NB4 (cell line): Measurements from ENCODE around the gene CELSR1.

Experiments
- DNase-seq: peaks from one replicate; pipeline ENCODE4 v3.0.0; 2010; ENCODE audit warnings: low read depth
- H3K4me3 ChIP-seq: one replicate; pipeline ENCODE4 v1.5.1; 2011; ENCODE audit warnings: mild to moderate bottlenecking, low read depth, low read length, moderate library complexity
- MYC ChIP-seq: IDR thresholded peaks from 2 replicates; pipeline ENCODE4 v1.6.1; 2011; ENCODE audit warnings: low read depth, low read length
- POLR2A ChIP-seq: IDR thresholded peaks from 2 replicates; pipeline ENCODE4 v1.6.1; 2011; ENCODE audit warnings: mild to moderate bottlenecking; ENCODE audit not compliant: insufficient read length; ENCODE audit errors: extremely low read depth
- TF ChIP-seq, protein P1 (sequence below): IDR thresholded peaks from one replicate; pipeline ENCODE4 v1.5.1; 2012; ENCODE audit warnings: low read depth, low read length
- TF ChIP-seq, protein P2 (sequence below): IDR thresholded peaks from 2 replicates; pipeline ENCODE4 v1.6.1; 2011; ENCODE audit warnings: low read depth, low read length

Gene CELSR1

DNA sequence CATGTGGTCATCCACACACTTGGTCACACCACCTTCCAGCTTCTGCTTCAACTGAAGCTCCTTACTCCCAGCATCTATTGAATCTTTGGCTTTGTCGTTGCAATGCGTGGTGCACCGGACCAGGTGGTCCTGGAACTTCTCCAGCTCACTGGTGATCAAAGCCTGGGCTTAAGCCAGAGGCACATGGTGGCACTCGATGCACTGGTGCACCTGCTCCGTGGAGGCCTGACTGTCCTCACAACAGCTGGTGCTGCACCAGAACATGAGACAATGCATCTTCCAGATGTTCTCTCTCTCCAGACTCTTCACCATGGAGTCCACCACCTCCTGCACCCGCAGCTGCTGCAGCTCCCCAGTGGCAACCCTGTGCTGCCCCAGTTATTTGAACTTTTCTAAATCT, 56.0 kb downstream of the CELSR1 start:
- DNase-seq: no peak
- TF ChIP-seq, protein P1, sequence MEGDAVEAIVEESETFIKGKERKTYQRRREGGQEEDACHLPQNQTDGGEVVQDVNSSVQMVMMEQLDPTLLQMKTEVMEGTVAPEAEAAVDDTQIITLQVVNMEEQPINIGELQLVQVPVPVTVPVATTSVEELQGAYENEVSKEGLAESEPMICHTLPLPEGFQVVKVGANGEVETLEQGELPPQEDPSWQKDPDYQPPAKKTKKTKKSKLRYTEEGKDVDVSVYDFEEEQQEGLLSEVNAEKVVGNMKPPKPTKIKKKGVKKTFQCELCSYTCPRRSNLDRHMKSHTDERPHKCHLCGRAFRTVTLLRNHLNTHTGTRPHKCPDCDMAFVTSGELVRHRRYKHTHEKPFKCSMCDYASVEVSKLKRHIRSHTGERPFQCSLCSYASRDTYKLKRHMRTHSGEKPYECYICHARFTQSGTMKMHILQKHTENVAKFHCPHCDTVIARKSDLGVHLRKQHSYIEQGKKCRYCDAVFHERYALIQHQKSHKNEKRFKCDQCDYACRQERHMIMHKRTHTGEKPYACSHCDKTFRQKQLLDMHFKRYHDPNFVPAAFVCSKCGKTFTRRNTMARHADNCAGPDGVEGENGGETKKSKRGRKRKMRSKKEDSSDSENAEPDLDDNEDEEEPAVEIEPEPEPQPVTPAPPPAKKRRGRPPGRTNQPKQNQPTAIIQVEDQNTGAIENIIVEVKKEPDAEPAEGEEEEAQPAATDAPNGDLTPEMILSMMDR: no peak
- TF ChIP-seq MYC (no peak), POLR2A (no peak)
- TF ChIP-seq, protein P2, sequence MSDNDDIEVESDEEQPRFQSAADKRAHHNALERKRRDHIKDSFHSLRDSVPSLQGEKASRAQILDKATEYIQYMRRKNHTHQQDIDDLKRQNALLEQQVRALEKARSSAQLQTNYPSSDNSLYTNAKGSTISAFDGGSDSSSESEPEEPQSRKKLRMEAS: no peak

DNA sequence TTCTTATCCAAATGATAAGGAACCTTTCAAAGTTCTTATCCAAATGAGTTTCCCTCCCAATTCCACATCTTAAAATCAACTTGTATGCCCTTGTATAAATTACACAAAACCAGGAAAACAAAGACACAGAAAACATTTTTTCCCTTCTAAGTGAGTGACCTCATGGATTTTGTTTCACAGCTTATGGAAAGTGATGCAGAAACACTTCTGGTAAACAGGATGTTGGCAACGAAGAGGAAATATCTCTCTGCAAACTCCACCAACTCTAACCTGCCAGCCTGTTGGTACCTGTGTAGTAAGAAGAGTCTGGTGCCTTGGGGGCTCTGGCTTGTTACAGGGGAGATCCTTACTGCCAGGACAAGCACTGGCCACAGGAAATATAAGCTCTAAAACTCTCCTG, 57.0 kb downstream of the CELSR1 start:
- DNase-seq: no peak
- no peak overlapping the region for H3K4me3 ChIP-seq
- no peak for TF ChIP-seq POLR2A
- TF ChIP-seq, protein P2: no peak
- TF ChIP-seq, protein P1: no peak
- no peak for TF ChIP-seq MYC

More for the DNA sequence above, 56.0 kb downstream of the CELSR1 start:
- H3K4me3 ChIP-seq: no peak overlapping the region

DNA sequence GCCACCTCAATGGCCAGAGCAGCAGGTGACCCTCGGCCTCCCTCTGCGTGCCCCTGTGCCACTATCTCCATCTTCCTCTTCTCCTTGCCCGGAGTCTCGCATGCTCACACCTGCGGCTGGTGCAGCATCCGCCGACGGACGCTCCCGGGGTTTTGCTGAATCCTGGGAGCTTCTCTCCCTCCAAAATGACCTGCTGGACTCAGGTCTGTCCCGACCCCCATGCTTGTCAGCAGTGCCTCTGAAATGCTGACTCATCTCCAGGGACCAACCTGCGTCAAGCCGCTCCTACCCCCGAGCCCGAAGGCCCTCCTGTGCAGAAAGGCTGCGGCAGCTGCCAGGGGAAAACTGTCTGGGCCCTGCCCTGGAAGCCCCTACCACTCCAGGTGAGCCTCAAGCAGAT, 58.4 kb downstream of the CELSR1 start:
- no peak overlapping the region for H3K4me3 ChIP-seq
- TF ChIP-seq MYC (no peak), POLR2A (no peak)
- TF ChIP-seq, protein P1: no peak
- TF ChIP-seq, protein P2: no peak
- no peak for DNase-seq

DNA sequence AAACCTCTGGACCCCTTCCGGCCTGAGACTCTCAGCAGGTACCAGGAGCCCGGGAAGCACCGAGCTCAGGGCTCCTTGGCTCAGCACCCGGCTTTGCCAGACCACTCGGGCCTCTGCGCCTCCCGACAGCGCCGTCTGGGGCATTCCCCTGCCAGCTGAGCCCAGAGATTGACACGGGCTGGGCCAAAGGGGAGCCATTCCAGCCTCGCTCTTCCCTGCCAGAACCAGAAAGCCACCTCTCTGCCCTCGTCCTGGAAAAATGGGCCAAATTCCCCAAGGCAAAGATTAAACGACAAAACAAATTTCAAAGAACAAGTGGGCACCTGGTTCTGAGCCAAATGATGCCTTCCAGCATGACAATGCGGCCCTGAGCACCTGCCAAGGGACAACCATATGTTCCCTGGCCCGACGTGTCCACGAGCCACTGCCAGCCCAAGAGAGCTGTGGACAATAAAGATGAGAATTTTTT, 59.3 kb downstream of the CELSR1 start:
- no peak for DNase-seq
- TF ChIP-seq, protein P2: no peak
- TF ChIP-seq, protein P1: no peak
- TF ChIP-seq POLR2A (no peak), MYC (no peak)
- no peak overlapping the region for H3K4me3 ChIP-seq

DNA sequence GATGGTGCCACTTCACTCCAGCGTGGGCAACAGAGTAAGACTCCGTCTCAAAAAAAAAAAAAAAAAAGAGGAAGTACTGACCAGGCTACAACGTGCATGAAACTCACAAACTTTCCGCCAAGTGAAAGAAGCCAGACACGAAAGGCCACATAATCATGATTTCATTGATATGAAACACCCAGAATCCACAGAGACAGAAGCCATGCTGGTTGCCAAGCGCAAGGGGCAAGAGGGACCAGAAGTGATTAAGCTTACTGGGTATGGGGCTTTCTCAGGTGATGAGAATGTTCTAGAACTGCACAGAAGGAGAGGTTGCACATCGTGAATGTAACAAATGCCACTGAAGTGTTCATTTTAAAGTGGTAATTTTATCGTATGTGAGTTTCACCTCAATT, 60.9 kb downstream of the CELSR1 start:
- no peak overlapping the region for H3K4me3 ChIP-seq
- TF ChIP-seq, protein P1: no peak
- TF ChIP-seq MYC (no peak), POLR2A (no peak)
- TF ChIP-seq, protein P2: no peak
- peak; percentile 58 for DNase-seq

DNA sequence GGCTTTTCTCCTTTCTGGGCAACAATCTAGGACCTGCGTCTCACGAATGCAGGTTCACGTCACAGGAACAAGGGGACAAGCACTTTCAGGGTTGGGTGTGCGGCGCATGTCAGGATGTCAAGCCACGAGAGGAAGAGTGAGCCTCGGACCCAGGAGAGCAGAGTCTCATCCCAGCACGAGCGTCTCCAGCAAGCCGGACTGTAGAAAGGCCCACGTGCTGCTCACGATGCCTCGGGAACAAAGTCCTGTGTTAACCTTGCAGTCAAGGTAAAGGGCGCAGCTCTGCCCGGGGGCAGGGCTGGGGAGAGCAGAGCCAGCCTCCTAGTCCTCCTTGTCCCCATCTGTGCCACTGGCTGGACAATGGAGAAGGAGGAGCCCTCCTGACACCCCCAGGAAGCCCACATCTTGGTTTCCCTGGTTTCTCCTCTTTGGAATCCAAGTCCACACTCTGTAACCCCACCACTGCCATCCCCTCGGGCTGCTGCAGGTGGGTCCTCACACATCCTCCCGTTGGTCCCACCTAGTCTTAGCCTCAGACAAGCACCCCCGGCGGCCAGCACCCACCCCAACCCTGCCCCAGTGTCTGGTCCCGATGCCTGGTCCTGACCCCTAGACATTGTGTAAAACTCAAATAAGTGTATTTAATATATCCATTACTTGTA, 63.4 kb downstream of the CELSR1 start:
- H3K4me3 ChIP-seq: no peak overlapping the region
- TF ChIP-seq, protein P1: no peak
- TF ChIP-seq, protein P2: no peak
- no peak for TF ChIP-seq POLR2A

More for the DNA sequence above, 63.4 kb downstream of the CELSR1 start:
- no peak for DNase-seq
